GM12878 (cell line): ENCODE results near the gene TGM2.

Experiments
- BCL11A ChIP-seq: IDR thresholded peaks from 2 replicates; pipeline ENCODE4 v1.6.1; 2011; ENCODE audit warnings: low read depth, low read length
- CBFB ChIP-seq: IDR thresholded peaks from 2 replicates; pipeline ENCODE4 v1.6.1; 2016; ENCODE audit warnings: antibody characterized with exemption, low read depth
- CTCF ChIP-seq, 3 experiments: IDR thresholded peaks in 2 of 3; conservative IDR thresholded peaks in 1 of 3; 2 replicates each; pipeline ENCODE4 v1.5.1; 2011; ENCODE audit warnings: low read depth in 3 of 3, low read length in 3 of 3, mild to moderate bottlenecking in 3 of 3, control low read depth in 2 of 3, moderate library complexity in 2 of 3, inconsistent platforms in 1 of 3, mixed read lengths in 1 of 3; ENCODE audit not compliant: control insufficient read depth in 2 of 3, insufficient read depth in 1 of 3; ENCODE audit errors: extremely low read depth in 1 of 3
- NR2C2 ChIP-seq: IDR thresholded peaks from 2 replicates; pipeline ENCODE4 v1.6.1; 2011; ENCODE audit warnings: borderline replicate concordance, low read depth; ENCODE audit not compliant: control insufficient read depth, insufficient read length
- PBX3 ChIP-seq: IDR thresholded peaks from 2 replicates; pipeline ENCODE4 v1.6.1; 2011; ENCODE audit warnings: mild to moderate bottlenecking, low read depth, low read length, moderate library complexity; ENCODE audit not compliant: insufficient replicate concordance
- SREBF1 ChIP-seq: IDR thresholded peaks from 2 replicates; pipeline ENCODE4 v1.6.1; 2012; ENCODE audit warnings: mild to moderate bottlenecking, low read length
- ZZZ3 ChIP-seq: IDR thresholded peaks from 2 replicates; pipeline ENCODE4 v1.6.1; 2011; ENCODE audit warnings: low read depth; ENCODE audit not compliant: control insufficient read depth, insufficient read length

GRCh38 chr20:38143238-38143645 is 21.8 kb downstream of the TGM2 start:
- TF ChIP-seq SREBF1 (no peak), CTCF (IDR thresholded peaks at IDR 0.05 in 2 of 3, conservative IDR thresholded peaks at IDR 0.05 in 1 of 3; ENCODE audit: control insufficient read depth in 2 of 3, extremely low read depth in 1 of 3, insufficient read depth in 1 of 3, low read depth in 3 of 3, low read length in 3 of 3) (no peak), PBX3 (no peak), BCL11A (no peak), CBFB (no peak), ZZZ3 (no peak), NR2C2 (no peak)
